HG02852 (cell line): ENCODE results near the gene EMC6.

Experiments
- ATAC-seq: cut with Tn5 transposase; IDR thresholded peaks from one replicate; pipeline ENCODE4 v1.9.1; 2021; ENCODE audit warnings: mild to moderate bottlenecking, moderate library complexity; ENCODE audit not compliant: unreplicated experiment

EMC6 gene

DNA sequence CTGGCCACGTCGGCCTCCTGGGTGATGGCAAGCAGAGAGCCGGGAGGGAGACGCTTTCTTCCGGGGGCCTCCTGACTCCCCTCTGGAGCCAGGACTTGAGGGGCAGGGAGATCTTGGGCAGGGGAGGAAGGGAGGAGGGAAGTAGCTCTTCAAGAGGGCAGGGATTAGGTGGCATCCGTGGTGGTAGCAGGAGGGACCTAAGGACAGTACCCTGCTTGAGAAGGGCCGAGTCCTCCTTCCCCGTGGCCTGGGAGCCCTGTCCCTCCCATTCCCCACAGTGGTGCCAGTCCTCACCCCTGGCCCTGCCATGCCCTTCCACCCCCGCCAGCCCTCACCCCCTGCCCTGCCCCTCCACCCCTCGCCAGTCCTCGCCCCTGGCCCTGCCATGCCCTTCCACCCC is 12.8 kb upstream of the EMC6 start:
- ATAC-seq = no peak

DNA sequence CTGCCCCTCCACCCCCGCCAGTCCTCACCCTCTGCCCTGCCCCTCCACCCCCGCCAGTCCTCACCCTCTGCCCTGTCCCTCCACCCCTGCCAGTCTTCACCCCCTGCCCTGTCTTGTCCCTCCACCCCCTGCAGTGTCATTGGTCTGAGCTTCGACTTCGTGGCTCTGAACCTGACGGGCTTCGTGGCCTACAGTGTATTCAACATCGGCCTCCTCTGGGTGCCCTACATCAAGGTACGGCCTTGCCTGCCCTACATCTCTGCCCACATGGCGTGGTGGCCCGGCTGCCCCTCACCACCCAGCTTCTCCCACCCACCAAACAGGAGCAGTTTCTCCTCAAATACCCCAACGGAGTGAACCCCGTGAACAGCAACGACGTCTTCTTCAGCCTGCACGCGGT is 12.3 kb upstream of the EMC6 start:
- no peak for ATAC-seq

DNA sequence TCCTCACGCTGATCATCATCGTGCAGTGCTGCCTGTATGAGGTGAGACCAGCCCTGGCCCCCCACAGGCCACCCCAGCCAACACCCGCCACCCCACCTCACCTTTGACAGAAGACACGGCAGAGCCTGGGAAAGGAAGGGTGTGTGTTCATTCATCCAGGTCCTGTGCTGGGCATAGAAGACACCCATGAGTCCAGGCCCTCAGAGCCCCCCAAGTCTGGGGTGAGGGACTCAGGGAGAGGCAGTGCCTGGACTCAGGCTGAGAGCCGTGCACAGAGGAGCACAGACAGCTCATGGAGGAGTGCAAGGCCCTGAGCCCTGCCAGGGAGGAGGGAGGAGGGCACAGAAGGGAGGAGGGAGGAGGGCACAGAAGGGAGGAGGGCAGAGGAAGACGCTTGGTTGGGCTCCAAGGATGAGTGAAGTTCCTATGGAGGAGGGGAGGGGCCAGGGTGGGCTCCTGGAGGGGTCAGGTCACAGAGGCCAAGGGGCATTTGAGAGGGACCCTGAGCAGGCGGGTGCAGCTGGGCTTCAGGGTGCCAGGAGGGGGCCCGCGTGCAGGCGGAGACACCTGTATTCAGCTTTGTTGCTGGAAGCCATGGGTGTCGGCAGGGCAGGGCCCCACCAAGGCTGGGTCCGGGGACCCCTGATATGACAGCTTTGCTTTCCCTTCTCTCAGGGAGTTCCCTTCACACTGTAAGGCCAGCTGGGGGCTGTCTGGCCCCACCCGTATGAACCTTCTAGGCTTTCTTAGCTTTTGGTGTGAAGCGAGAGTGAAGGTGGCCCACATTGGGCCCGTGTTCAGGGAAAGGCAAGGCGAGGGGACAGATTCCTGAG is 11.6 kb upstream of the EMC6 start:
- no peak for ATAC-seq

DNA sequence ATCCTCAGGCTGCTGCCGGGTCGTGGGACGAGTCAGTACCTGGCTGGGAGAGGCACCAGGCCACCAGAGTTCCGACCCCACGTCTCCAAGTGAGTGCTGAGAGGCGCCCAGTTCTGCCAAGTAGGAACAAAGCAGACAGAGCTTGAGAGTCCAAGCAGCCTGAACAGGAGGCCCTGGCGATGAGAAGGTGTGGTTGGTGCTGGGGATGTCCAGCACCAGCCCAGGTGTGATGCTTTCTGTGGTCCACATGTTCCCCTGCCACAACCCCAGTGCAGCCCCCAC is 11.1 kb upstream of the EMC6 start:
- no peak for ATAC-seq

DNA sequence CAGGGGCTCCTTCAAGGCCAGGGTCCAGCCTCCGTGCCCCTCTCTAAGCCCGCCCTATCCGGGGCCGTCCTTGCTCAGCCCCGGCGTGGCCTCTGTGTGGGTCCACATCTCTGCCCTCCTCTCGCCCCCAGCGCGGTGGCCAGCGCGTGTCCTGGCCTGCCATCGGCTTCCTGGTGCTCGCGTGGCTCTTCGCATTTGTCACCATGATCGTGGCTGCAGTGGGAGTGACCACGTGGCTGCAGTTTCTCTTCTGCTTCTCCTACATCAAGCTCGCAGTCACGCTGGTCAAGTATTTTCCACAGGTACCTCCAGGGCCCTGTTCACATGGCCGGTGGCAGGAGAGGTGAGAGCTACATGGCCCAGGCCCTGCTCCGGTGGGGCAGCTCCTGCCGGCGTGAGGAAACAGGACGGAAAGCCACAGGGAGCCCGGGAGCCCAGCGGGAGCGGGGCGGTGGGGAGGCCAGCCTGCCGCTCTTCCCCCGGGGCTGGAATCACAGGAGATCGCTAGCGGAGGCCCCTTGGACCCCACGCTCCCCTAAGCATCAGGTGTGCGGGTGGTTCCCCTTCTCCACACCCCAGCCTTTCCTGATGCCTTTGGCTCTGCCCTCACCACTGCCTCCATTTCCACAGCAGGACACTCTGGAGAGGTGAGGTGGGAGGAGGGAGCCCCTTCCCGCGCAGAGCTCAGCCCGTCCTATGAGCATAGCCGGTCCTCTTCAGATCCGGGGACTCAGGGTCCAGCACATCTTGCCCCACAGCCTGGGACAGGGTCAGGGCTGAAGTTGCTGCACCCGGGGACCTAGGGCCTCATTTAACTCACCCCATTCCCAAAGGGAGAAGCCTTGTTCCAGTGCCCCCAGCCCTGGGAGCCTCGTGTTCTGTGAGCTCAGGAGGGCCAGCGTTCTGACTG is 10.5 kb upstream of the EMC6 start:
- ATAC-seq = no peak

DNA sequence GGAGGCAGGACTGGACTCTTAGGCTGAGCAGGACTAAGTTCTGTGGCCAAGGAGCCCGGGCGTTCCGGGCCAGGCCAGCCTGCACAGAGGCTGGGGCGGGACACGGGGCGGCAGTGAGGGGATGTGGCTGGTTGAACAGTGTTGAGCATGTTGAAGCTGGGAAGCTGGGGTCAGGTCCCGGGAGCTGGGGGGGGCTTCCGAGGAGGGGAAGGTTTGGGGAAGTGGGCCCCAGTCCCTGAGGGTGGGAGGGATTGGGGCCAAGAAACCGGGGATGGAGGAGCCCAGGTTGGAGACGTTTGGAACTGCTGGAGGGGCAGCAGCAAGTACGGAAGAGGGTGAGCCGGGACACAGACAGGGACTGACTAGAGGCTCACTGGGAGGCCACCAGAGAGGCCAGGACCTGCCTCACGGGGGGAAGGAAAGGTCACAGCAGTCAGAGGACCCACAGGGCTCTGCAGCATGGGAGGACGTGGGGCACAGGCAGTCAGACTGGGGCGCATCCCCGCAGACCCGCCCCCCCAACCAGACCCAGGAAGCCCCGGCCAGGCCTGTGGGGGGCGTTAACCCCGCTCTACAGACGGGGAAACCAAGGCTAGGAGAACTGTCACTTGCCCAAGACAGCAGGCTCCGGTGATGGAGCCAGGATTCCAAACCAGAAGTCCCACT is 9.7 kb upstream of the EMC6 start:
- ATAC-seq = no peak

DNA sequence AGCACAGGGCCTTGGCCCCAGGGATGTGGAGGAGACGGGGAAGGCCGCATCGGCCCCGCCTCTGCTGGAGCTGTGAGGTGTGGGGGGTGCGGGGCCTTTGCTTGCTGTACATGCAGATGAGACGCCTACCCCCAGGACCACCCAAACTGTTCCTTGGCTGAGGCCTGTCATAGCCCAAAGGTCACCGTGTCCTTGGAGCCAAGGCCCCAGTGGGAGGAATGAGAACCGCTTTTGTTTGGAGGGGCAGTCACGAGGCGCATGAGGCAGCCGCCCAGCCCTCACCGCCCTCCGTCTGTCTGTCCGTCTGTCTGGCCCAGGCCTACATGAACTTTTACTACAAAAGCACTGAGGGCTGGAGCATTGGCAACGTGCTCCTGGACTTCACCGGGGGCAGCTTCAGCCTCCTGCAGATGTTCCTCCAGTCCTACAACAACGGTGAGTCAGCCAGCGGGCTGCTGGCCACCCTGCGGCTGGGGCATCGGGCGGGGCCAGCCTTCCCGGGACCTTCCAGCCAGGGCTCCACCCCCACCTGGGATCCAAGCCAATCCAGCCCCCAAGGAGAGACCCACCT is 9.0 kb upstream of the EMC6 start:
- ATAC-seq = no peak

DNA sequence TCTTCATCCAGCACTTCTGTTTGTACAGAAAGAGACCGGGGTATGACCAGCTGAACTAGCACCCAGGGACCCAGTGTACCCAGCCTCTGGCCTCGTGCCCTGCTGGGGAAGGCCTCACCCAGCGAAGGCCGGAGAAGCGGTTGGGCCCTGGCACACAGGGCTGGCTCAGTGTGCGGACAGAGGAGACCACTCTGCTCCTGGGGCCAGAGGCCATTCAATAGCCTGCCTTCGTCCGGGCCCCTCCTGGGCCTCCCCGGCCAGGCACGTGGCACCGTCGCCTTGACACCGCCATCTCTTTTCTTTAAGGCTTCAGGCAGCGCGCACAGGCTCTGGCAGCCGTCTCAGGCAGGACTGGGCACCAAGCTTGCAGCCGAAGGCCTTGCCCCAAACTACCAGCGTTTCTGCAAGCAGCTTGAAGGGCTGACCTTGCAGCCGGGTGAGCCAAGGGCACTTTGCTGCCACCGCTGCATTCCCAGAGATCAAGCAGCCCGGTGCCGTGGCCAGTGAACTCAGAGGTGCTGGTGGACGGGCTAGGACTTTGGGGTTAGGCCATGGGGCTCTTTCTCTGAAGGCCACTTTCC is 8.2 kb upstream of the EMC6 start:
- ATAC-seq = no peak

DNA sequence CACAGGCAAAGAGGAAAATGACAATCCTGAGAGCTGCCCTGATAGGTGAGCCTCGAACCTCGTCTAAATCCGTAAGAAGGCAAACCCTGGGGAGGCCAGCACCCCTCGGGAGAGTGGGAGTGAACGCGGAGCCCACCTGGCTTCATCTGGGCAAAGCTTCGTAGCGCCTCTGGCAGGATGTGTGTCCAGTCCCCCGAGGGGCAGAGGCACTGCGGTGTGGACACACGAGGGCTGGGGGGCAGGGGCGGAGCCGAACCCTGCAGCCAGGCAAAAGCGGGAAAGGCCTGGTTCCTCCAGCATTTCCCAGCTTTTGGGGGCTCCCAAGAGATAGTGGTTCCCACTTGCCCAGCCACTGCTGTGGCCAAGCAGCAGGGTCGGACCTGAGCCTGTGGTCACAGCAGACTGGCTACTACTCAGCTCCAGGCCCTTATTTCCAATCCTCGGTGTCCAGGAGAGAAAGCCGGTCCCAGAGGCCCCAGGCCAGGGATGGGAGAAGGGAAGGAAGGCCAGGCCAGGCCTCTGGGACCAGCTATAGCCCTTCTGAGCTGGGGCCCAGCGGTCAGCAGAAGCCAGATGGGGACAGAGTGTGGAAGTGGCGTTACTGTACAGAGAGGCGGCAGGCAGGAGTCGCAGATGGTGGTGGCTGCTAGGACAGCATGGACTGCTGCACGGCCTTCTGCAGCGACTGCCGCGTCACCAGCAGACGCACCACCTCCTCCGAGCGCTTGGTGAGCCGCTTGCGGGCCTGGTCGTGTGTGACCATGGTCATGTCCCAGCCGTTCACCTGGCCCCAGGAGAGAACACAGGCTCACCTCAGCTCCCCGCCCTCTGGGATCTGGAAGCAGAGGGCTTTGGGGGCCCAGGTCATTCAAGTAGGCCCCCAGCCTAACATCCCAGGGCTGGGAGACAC is 5.3 kb upstream of the EMC6 start:
- ATAC-seq = no peak

DNA sequence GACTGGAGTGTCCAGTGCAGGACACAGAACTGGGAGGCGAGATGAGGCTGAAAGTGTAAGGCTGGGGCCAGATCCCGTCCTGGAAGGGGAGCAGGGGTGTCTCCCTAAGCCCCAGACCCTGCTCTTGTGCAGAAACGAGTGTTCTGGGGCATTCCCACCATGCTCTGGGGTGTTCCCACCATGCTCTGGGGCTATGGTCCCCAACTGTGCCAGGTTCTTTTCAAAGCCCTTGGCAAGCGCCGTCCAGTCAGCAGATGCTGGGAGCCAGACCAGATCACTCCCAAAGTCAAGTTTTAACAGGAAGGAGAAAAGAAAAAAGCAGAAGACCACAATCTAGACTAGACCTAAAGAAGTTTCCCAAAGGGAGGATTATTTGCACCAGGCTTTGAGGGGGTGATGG is 2.8 kb upstream of the EMC6 start:
- no peak for ATAC-seq

DNA sequence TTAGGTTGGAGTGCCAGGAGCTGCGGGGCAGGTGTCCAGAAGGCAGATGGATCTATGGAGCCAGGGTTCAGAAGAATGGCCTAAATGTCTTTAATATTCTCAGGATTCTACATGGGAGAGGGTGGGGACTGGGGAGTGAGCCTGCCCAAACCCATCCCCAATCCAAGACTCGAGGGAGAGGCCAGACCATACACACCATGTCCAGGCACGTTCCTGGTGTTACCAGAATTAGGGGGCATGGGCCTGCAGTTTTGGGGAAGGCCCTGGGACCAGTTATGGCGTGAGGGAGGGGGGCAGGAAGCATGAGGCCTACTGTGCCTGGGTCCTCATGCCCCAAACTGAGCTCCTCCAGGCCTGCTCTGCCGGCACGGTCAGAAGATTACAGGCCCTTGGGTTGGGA is 2.1 kb upstream of the EMC6 start:
- ATAC-seq = no peak

DNA sequence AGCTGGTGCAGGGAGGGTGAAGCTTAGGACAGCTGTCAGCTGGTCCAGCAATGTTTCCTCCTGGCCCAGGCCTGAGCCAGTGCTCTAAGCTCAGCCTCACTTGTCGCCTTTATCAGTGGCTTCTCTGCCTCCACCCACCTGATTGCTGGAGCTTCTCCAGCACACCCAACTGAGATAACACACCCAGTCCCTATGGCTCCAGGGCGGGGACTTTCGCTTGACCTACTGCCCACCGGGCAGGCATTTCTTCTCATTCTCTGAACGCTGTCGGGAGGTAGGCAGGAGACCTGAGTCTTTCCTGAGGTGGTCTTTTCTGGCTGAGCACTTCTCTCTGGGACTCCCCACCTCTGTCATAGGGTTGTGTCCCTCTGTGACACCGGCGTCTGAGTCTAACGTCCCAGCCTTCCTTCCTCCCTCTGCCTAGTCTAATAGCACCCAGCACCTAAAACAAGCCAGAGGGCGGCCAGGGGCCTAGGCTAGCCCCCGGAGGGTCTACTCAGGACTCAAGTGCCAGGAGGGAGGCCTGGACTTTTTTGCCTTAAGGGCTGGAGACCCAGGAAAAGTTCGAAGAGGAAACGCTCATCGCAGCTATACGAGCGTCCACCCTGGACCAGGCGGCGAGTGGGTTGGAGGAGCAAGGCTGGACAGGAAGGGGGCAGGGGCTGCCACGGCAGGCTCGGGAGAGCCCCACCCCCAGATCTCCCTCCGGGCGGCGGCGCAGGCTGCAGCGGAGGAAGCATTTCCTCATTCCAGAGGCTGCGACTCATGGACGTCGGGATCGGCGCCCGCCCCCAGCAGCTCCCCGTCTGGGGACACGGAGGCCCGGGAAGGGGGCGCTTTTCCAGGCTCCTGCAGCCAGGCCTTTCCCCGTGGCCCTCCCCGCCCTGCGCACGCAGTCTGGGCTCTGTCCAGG is 990 bp upstream of the EMC6 start:
- peak; percentile 11 for ATAC-seq

DNA sequence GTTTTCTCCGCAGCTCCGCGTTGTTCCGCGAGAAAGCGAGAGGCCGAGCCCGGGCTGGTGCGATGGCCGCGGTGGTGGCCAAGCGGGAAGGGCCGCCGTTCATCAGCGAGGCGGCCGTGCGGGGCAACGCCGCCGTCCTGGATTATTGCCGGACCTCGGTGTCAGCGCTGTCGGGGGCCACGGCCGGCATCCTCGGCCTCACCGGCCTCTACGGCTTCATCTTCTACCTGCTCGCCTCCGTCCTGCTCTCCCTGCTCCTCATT is 404 bp downstream of the EMC6 start:
- ATAC-seq = peak; percentile 13

DNA sequence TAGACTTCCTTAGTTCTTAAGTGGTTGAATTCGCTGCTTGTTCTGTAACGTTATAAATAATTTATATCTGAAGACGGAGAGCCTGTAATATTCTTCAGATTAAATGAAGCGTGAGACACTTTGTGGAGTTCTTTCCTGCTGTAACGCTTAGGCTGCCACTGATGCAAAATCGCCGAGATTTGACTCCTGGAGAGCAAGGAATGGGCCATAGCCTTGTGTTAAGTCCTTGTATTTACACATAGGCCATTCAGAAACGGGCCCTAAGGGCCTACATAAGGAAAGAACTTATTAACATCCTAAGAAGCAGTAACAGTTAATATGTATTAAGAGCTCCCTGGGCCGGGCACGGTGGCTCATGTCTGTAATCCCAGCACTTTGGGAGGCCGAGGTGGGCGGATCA is 936 bp downstream of the EMC6 start:
- no peak for ATAC-seq

DNA sequence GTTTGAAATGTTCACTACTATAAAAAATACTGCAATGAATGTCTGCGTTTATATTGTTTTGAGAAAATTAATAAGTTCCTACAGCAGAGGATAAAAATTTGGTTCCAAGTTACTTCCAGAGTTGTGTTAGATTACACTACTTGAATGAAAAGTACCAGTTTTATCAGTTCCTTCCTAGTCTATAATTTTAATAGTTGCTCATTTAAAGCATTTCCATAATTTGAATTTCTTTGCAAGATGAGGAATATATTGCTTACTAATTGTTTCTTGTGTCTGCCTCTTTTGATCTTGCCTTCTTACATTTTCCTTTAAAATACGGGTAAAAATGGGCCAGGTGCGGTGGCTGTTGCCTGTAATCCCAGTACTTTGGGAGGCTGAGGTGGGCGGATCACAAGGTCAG is 4.0 kb downstream of the EMC6 start:
- ATAC-seq = no peak

DNA sequence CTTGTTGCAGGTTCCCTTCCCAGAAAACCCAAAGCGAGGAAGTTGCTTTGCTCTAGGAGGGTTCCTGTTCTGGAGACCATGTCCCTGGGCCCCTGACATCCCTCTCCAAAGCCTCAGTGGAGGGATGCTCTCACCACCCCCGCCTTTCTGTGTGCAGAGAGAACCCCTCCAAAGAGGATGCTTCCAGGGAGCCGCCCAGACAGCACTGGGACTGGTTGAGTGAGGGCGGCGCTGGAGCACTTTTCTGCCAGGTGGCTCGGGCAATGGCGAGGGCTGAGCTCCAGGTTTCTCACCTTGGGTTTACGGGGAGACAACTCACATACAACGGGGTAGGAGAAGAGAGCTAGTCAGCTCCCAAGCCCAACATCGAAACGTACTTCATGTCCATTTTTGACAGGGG is 7.3 kb downstream of the EMC6 start:
- no peak for ATAC-seq

DNA sequence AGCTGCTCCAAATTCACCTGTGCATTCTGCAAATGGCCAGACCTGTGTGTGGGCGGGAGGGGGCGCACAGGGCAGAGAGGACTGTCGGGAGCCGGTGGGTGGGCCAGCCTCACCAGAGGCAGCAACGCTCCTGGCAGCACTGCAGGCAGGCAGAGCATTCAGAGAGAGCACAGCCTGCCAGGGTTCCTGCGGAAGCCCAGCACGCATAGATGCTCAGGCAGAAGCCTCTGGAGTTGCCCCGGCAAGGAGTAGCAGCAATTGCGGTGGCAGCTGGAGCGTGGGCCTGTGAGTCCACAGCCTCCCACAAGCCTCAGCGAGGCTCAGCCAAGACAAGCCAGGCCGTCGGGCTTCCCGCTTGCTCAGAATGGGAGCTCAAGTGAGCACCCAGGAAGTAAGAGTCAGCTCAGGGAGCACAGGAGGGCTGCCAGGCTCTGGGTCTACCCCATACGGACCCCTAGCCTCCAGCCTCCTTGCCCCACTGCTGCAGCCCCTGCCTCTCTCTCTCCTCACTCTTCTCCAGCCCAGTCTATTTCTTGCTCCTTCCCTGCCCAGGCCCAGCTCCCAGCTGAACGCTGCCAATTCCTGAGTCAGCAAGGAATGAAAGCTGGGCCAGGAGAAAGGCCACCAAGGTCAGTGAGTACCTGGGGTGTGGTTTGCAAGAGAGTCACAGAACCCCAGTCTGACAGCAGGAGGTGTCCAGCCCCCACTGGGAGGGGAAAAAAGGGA is 9.6 kb downstream of the EMC6 start:
- no peak for ATAC-seq

DNA sequence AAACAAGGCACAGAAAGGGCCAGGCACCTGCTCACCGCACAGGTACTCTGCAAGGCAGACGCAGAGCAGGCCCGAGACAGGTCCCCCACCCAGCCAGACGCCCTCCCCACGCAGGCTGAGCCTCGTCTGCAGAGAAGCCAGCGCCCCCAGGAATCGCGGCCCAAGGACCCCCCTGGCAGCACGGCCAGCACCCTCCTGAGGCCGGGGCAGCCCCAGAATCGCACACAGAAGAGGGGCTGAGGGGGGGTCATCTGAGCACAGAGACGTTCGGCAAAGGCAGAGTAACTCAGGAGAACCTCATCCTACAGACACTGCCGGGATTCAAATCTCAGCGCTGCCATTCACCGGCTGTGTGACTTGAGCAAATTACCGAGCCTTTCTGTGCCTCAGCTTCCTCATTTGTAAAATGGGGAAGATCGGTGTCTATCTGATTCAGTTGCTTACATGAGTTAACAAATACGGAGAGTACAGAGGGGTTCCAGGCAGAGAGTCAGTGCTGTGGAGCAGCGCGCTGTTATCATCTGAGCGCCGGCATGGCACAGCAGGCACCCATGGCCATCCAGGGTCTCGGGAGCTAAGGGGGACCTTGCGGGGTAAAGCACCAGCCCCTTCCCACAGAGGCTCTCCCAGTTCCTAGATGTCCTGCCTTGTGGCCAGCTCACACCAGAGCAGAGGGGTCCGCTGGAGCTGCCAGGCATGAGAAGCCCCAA is 10.4 kb downstream of the EMC6 start:
- ATAC-seq = no peak
